Lower lobe of right lung (tissue), 2 donors: ENCODE measurements around the gene BATF2. TPM values are rescaled to one million over a fixed set of nuclear protein-coding genes. Genes with fewer than 3 reads are reported as not detected.
"Not testable (repeated sequence)": the region's sequence is repeated elsewhere in the genome, so short reads cannot be mapped to it uniquely, and the experiment has no call there.

ENCODE experiments used
- ATAC-seq, 2 donors: fragments of 200-7000 bp; cut with Tn5 transposase; one replicate each; pipeline ENCODE4 v1.9.1; 2020 to 2022; ENCODE audit warnings: mild to moderate bottlenecking in 2 of 2, moderate library complexity in 2 of 2
- DNase-seq: peaks from one replicate; pipeline ENCODE4 v3.0.0-alpha.2; 2020
- H3K27ac ChIP-seq: fragments of 200-600 bp; one replicate; pipeline ENCODE4 v1.8.0; 2022
- H3K27me3 ChIP-seq: fragments of 200-600 bp; one replicate; pipeline ENCODE4 v1.8.0; 2022; ENCODE audit warnings: low read depth
- H3K36me3 ChIP-seq: fragments of 200-600 bp; one replicate; pipeline ENCODE4 v1.8.0; 2022; ENCODE audit warnings: mild to moderate bottlenecking
- H3K4me1 ChIP-seq: fragments of 200-600 bp; one replicate; pipeline ENCODE4 v1.8.0; 2022
- H3K4me3 ChIP-seq: fragments of 200-600 bp; one replicate; pipeline ENCODE4 v1.8.0; 2022; ENCODE audit warnings: mild to moderate bottlenecking
- H3K9me3 ChIP-seq: fragments of 200-600 bp; one replicate; pipeline ENCODE4 v1.8.0; 2022
- CTCF ChIP-seq: fragments of 200-600 bp; IDR thresholded peaks from one replicate; pipeline ENCODE4 v1.8.0; 2022; ENCODE audit warnings: antibody characterized with exemption, mild to moderate bottlenecking
- intact Hi-C: fragments of 100-400 bp; cut with DNase I; formaldehyde crosslinking; loops from one replicate; pipeline ENCODE4 v1.11.0; 2022
- total RNA-seq: library from RNA; stranded (reverse); fragmentation: NEBNext Ultra II Directional; extraction: Animal tissue kit (Norgen Biotek cat#: 25700); gene quantifications from one replicate; pipeline ENCODE4 v1.2.1, GENCODE V29; 2021
- donor health status: DM: no; HTN: yes; CAD: no; lungs with severe emphysema.

BATF2 gene
- total RNA-seq, 1 donor from 2014 or later = 8.6 TPM

DNA sequence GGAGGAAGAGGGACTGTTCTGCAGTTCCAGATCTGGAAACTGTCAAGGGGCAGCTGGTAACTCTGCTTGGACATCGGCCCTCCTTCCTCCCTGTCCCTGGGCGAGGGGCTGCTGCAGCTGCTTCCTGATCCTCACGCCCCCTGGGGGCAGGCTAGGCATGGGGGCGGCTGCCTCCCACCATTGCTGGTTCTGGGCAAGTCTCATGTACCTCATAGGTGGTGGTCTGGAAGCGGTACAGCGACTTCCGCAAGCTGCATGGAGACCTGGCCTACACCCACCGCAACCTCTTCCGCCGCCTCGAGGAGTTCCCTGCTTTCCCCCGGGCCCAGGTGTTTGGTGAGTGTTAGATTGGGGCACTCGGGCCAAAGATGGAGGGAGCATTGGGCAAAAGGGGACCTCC is 35.4 kb upstream of the BATF2 start:
- peaks cover 15% of the 10 kb centered on the region for H3K4me1 ChIP-seq
- intact Hi-C loops = no loop called here
- no peak overlapping the region for H3K4me3 ChIP-seq
- H3K27ac ChIP-seq = no peak overlapping the region
- TF ChIP-seq CTCF = no peak
- H3K36me3 ChIP-seq = peaks cover 62% of the 10 kb centered on the region
- DNase-seq = no peak
- H3K27me3 ChIP-seq = no peaks in the 10 kb centered on the region
- no peak for ATAC-seq
- H3K9me3 ChIP-seq = no peaks in the 10 kb centered on the region

DNA sequence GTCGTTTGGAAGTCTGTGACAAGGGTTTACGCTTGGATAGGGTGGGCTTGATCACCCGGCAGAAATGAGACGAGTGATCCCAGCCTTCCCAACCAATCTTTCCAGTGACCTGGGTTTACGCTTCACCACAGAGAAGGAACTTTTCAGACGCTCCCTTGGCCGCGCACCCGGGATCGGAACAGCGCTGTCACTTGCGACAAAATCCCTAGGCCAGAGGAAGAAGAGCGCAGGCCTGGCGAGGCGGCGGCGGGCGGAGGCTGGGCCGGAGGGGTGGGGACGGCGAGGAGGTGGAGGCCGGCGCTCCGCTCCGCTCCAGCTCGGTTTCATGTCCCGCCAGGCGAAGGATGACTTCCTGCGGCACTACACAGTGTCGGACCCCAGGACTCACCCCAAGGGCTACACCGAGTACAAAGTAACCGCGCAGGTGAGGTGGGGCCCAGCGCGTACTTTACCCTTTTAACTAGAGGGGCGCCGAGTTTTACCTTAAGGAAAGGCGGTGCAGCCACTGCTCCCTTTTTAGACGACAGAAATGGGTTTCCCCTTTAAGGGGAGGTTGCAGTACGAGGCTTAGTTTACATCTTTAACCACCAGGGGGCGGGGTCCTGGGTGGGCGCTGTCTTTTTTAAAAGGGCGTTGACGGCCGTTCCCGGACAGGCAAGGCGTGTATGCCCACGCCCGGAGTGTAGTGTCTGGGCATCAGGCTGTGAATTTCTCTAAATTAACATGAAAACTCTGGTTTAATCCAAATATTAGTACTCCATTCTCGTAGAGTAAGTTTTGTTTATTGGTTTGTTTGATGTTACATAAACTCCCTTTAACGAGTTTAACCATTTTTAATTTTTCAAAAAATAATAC is 30.7 kb upstream of the BATF2 start, which contains the start of gene SNX15:
SNX15 (plus strand) TSS at position 227 of the 855 bp plus-strand sequence; CDS start at position 326, 99 bp downstream.
- peak within 1 kb of the TSS; percentile 83 for H3K27ac ChIP-seq
- H3K36me3 ChIP-seq = peaks cover 15% of the 10 kb centered on the region
- DNase-seq (peak; percentile 93), ATAC-seq (peak; percentile 98 to 99)
- intact Hi-C loops = no loop called here
- H3K9me3 ChIP-seq = no peaks in the 10 kb centered on the region
- TF ChIP-seq CTCF = peak; percentile 81
- no peaks in the 10 kb centered on the region for H3K27me3 ChIP-seq
- peak within 1 kb of the TSS; percentile 63 for H3K4me3 ChIP-seq
- H3K4me1 ChIP-seq = peaks cover 21% of the 10 kb centered on the region

DNA sequence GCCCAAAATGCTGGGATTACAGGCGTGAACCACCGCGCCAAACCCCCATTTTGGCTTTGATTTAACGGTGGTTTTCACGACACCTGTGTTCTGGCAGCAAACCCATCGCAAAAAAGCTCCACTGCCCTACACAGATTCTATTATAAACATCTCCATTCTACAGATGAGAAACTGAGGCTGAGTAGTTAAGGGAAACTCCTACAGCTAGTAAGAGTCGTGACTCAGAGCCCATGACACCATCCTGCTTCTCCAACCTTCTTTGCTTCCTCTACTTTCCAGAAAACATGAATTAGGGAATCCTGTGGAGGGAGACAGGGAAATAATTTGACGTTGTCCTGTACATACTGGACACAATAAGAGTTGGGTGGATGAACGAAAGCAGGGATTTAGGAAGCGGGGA is 30.0 kb upstream of the BATF2 start:
- intact Hi-C loops = no loop called here
- no peaks in the 10 kb centered on the region for H3K9me3 ChIP-seq
- H3K27ac ChIP-seq = peak overlapping the region; percentile 83
- ATAC-seq (no peak), DNase-seq (no peak)
- peaks cover 21% of the 10 kb centered on the region for H3K4me1 ChIP-seq
- H3K4me3 ChIP-seq = peak overlapping the region; percentile 63
- no peaks in the 10 kb centered on the region for H3K27me3 ChIP-seq
- TF ChIP-seq CTCF = no peak
- peaks cover 12% of the 10 kb centered on the region for H3K36me3 ChIP-seq

GRCh38 chr11:65023502-65023901 is 26.7 kb upstream of the BATF2 start:
- intact Hi-C loops, H3K4me3 ChIP-seq, ATAC-seq, H3K27ac ChIP-seq, H3K9me3 ChIP-seq, H3K27me3 ChIP-seq, DNase-seq: not testable (repeated sequence)
- Histone ChIP-seq H3K4me1 (peaks cover 14% of the 10 kb centered on the region), H3K36me3 (peaks cover 36% of the 10 kb centered on the region)

DNA sequence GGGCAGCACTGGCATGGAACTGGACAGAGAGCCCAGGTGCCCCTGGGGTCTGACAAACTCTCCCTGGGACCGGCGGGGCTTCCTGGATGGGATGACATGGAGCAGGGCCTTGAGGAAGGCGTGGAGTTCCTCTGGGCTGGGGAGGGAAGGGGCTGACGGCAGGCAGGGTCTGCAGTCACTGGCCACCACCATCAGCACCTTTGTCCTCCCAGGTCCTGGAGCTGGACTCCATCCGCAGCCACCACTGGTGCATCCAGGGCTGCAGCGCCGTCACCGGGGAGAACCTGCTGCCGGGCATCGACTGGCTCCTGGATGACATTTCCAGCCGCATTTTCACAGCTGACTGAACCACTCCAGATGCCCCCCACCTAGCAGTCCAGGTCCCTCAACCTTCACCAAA is 24.7 kb upstream of the BATF2 start:
- Histone ChIP-seq H3K27me3 (no peaks in the 10 kb centered on the region), H3K27ac (no peak overlapping the region), H3K4me1 (no peaks in the 10 kb centered on the region), H3K9me3 (no peaks in the 10 kb centered on the region), H3K4me3 (no peak overlapping the region), H3K36me3 (peaks cover 43% of the 10 kb centered on the region)
- intact Hi-C loops = no loop called here
- ATAC-seq (no peak), DNase-seq (no peak)
- no peak for TF ChIP-seq CTCF

- no peak for ATAC-seq
- H3K27me3 ChIP-seq = no peaks in the 10 kb centered on the region
- intact Hi-C loops = no loop called here
- peaks cover 43% of the 10 kb centered on the region for H3K36me3 ChIP-seq
- no peaks in the 10 kb centered on the region for H3K9me3 ChIP-seq
- no peak for TF ChIP-seq CTCF
- DNase-seq = no peak
- no peak overlapping the region for H3K27ac ChIP-seq
- H3K4me1 ChIP-seq = no peaks in the 10 kb centered on the region
- no peak overlapping the region for H3K4me3 ChIP-seq
These were observed 24.2 kb upstream of the BATF2 start for GRCh38 chr11:65021003-65021402.
